ENCODE results near the gene TMEM204.

DNA sequence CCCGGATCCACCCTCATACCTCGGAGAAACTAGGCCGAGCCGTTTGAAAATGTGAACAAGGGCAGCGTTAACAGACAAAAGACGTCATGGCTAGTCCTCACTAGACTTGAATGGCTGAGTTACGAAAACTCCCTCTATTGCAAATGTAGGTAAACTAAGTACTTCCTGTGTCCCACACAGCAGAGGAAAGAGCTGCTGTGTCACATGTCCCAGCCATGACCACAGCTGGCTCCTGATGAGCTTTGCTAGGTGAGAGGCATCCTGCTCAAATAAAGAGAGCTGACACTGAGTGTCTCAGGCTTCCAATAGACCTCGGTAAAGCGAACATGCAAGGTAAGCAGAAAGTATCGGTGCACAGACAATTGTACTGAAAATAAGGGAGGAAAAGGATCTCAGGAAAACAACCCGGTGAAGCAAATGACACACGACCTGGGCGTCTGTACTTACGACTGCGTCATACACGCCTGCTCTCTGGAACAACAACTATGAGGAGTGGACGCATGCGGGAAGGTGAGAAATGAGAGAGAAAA lies 26.0 kb downstream of the TMEM204 start:
- TF ChIP-seq, protein P1, sequence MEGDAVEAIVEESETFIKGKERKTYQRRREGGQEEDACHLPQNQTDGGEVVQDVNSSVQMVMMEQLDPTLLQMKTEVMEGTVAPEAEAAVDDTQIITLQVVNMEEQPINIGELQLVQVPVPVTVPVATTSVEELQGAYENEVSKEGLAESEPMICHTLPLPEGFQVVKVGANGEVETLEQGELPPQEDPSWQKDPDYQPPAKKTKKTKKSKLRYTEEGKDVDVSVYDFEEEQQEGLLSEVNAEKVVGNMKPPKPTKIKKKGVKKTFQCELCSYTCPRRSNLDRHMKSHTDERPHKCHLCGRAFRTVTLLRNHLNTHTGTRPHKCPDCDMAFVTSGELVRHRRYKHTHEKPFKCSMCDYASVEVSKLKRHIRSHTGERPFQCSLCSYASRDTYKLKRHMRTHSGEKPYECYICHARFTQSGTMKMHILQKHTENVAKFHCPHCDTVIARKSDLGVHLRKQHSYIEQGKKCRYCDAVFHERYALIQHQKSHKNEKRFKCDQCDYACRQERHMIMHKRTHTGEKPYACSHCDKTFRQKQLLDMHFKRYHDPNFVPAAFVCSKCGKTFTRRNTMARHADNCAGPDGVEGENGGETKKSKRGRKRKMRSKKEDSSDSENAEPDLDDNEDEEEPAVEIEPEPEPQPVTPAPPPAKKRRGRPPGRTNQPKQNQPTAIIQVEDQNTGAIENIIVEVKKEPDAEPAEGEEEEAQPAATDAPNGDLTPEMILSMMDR (IDR thresholded peaks at IDR 0.05), result no peak
- TF ChIP-seq POLR2AphosphoS5 (IDR thresholded peaks at IDR 0.05) (no peak), EP300 (IDR thresholded peaks at IDR 0.05) (no peak), POLR2A (IDR thresholded peaks at IDR 0.05) (no peak)
